ENCODE measurements around the gene ODR4.
"Not testable (repeated sequence)": the region's sequence is repeated elsewhere in the genome, so short reads cannot be mapped to it uniquely, and the experiment has no call there.

Gene ODR4

DNA sequence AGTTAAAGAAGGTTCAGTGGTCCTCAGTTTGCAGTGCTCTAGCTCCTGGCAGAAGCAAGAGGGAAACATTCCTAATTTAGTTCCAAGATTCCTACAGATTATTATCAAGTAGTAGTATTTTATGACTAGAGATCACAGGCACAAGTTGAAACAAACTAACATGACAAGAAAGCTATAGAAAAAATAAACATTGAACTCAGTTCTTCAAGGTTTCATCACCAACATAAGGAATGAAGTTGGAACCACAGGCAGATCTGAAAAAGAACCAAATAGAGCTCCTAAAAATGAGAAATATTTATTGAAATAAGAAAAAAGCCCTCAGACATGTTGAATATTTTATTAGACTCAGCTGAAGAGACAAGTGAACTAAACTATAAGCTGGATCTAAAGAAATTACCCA is 44.7 kb downstream of the ODR4 start:
- FAIRE-seq (no peak), DNase-seq (ENCODE audit: extremely low spot score, insufficient read length, low read depth) (no peak)

DNA sequence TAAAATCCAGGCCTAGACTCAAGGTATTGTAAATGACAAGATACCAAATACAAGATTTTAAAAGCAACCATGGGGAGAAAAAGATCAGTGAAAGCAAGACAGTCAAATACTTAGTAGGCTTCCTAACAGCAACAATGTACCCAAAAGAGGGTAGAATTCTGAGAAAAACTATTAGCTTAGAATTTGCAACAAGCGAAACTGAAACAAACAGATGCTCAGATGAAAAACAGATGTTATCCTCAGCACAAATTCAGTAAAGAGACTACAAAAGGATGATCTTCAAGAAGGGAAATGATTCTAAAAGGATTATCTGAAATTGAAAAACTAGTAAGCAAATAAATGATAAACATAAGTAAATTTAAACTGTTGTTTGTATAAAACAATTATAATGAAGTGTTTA is 45.3 kb downstream of the ODR4 start:
- DNase-seq (ENCODE audit: extremely low spot score, insufficient read length, low read depth) (no peak), FAIRE-seq (peak; percentile 51)

DNA sequence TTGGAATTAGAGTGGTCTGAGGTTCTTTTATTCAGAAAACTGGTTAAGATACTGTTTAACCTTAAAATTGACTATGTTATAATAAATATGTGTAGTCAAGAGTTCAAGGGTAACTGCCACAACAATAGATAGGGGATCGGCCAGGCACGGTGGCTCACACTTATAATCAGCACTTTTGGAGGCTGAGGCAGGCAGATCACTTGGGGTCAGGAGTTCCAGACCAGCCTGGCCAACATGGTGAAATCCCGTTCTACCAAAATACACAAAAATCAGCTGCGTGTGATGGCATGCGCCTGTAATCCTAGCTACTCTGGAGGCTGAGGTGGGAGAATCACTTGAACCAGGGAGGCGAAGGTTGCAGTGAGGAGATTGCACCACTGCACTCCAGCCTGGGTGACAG is 45.8 kb downstream of the ODR4 start:
- no peak for FAIRE-seq
- DNase-seq (ENCODE audit: extremely low spot score, insufficient read length, low read depth), result no peak

DNA sequence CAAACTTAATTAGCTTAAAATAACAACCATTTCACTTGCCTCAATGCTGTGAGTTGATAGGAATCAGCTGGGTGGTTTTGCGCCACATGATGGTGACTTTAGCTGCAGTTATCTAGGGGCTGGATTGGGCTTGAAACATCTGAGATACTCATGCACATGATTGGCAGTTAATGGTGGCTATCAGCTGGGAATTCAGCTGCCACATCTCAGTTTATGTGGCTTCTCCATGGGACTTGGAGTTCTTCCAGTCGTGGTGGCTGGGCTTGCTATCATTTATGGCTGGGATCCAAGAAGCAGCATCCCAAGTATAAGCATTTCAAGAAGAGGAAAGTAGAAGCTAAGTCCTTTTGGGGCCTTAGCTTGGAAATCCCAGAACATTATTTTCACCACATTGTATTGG is 48.9 kb downstream of the ODR4 start:
- no peak for FAIRE-seq
- no peak for DNase-seq (ENCODE audit: extremely low spot score, insufficient read length, low read depth)

DNA sequence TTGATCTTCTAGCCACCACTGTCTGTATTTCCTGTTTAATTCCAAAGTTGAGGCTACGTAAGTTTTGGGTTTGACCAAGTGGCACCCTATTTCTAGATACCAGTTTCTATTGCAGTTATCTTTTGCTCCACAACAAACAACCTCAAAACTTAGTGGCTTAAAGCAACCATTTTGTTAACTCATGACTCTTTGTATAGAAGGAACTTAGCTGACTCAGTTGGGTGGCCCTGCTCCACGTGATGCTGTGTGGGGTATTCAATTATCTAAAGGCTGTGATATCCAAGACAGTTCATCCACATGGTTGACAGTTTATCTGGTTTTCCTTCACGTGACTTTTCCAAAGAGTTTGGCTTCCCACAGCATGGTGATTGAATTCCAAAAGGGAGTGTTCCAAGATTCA is 50.5 kb downstream of the ODR4 start:
- FAIRE-seq (no peak), DNase-seq (ENCODE audit: extremely low spot score, insufficient read length, low read depth) (no peak)

DNA sequence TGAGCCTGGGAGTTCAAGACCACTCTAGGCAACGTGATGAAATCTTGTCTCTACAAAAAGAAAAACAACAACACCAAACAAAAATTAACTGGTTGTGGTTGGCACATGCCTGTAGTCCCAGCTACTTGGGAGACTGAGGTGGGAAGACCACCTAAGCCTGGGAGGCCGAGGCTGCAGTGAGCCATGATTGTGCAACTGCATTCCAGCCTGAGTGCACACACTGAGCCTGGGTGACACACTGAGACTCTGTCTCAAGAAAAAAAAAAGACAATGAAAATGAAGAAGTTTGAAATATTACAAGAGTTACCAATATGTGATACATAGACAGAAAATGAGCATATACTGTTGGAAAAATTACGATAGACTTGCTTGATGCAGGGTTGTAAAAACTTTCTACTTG is 53.4 kb downstream of the ODR4 start:
- FAIRE-seq (no peak), DNase-seq (ENCODE audit: extremely low spot score, insufficient read length, low read depth) (no peak)

DNA sequence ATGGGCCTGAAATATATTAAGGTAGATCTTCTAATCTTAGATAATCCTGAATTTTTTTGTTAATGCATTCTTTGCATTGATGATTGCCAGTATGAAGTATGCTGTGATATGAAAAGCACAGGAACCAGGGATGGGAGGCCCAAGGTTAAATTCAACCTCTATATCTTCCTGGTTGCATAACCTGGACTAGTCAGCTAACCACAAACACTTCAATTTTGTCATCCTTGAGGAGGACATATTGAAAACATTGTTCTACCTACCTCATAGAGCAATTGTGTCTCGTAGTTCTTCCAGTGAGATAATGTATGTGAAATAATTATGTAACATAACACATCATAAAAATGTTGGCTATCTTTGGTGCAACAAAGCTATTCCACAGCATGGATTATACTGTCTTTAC is 59.7 kb downstream of the ODR4 start:
- no peak for FAIRE-seq
- no peak for DNase-seq (ENCODE audit: extremely low spot score, insufficient read length, low read depth)

DNA sequence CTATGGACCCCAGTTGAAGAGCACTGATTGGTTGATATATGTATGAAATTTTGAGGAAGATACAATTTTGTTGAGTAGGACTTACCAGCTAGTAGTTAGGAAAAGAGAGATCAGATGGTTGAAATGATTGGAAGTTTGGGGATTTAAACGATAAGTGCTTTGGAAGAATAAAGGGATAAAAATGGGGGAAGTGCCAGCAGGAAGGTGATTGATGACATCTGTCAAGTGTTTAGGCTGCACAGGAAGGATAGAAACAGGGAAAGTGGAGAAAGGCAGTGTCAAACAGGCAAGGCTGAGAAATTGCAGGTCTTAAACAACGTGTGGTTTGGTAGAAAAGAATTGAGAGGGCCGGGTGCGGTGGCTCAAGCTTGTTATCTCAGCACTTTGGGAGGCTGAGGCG is 62.9 kb downstream of the ODR4 start:
- no peak for FAIRE-seq
- DNase-seq (ENCODE audit: extremely low spot score, insufficient read length, low read depth), result no peak

DNA sequence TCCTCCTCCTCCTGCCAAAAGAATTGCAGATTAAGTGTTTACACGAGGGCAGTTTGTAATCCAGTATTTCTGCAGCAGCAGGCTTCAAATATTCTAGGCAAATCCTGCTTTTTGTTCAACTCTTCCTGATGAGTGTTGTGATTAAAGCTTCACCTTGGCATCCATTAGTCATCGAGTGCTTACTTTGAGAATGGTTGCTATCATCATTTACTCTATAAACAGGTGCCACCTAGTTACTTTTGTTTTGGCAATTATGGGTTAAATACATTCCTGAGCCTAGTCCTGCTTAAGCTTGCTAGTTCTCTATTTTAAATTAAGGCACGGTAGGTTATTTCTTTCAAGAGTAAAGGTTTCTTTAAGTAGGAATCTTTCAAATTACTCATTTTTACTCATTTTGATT is 64.9 kb downstream of the ODR4 start:
- FAIRE-seq (no peak), DNase-seq (ENCODE audit: extremely low spot score, insufficient read length, low read depth) (no peak)

DNA sequence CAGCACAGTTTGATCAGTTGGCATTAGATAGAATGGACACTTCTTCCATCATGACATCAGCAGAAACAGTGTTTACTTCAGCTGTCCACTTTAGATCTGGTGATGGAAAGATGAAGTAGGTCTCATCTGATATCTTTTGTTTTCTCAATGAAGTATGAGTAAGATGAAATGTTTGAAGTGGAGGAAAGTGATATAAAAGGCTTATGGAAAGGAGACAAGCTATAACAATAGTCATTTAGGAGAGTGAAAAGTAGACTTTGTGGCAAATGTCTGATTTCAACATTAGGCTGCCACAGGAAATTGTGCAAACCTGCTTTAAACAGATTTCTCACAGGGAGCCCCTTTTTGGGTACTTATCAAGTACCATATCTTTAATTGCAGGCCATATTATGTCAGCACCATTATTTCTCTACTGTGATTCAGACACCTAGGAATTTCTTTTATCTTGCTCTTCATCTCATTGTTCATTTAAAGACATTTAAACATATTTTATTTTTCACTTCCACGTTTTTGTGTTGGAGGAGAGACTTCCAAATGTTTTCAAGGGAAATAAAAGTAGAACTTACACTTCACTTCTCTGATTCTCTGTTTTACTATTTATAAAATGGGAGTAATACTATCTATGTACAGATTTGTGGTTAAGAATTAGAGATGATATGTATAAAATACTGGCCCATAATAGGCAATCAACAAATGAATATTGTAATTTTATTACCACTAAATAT is 67.2 kb downstream of the ODR4 start:
- no peak for DNase-seq (ENCODE audit: extremely low spot score, insufficient read length, low read depth)
- FAIRE-seq, result no peak

DNA sequence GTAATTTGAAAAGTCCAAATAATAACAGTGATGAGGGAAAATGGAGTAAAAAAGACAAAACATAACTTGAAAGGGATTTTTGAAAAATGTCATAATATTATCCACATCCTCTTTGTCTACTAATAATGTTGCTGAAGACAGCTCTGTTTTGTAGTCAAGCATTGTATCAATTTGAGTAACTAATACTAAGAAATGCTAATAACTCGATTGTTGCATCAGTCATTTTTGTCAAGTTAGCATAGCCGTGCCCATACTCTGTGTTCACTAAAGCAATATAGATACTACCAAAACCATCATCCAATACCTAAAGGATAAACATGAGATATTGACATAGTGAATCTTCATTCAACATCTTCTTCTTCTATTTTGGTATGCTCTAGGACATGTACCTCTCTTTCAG is 68.0 kb downstream of the ODR4 start:
- no peak for DNase-seq (ENCODE audit: extremely low spot score, insufficient read length, low read depth)
- FAIRE-seq, result no peak

DNA sequence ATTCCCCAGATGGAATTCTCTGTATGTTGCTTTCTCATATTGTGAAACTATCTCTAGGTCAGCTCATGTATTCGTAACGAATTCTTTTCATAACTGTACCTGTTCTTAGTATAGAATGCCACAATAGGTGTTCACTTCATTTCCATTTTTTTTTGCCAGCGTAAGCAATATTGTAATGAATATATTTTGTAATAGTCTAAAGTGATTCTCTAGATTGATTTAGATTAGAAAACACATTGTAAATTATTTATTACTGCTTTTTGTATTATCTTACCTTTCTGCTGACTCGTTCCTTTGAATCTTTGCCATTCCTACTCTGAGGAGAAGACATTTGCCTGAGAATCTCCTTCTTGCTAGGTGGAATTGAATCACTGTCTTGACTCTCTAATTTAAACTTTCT is 70.5 kb downstream of the ODR4 start:
- no peak for FAIRE-seq

DNA sequence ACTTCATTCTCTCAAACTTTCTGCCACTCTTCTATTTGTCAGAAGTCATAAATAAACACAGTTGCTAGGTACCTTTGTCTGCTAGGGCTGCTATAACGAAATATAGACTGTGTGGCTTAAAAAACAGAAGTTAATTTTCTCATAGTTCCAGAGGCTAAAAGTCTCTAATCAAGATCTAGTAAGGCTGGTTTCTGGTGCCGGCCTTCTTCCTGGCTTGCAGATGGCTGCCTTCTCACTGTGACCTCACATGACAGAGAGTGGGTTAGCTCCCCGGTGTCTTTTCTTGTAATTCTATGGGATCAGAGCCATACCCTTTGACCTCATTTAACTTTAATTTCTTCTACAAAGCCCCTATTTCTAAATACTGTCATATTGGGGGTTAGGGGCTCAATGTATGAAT is 79.3 kb downstream of the ODR4 start:
- FAIRE-seq, result no peak
- no peak for DNase-seq (ENCODE audit: extremely low spot score, insufficient read length, low read depth)

More for the DNA sequence above, 70.5 kb downstream of the ODR4 start:
- no peak for DNase-seq (ENCODE audit: extremely low spot score, insufficient read length, low read depth)

DNA sequence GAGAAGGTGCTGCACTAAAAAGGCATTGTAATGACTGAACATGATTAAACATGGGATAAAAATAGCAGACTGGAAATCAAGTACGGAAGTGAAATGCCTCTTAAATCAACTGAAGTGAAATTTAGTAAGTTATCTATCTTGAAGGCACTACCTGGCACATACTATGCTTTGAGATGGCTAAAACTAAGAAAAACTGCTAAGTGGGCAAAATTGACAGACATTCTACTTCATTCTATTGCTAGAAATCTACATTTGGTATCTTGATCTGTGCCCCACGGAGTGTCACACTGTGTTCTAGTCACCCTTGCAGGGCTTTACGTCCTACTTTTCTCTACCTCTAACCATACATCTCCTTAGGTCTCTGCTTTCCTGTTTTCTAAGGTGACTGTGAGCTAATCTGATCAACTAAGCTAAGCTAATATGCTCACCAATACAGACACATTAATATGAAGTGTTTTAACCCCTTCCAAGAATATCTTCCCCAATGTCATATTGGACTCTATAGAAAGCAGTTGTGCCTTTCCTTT is 81.2 kb downstream of the ODR4 start:
- FAIRE-seq (no peak), DNase-seq (ENCODE audit: extremely low spot score, insufficient read length, low read depth) (no peak)

DNA sequence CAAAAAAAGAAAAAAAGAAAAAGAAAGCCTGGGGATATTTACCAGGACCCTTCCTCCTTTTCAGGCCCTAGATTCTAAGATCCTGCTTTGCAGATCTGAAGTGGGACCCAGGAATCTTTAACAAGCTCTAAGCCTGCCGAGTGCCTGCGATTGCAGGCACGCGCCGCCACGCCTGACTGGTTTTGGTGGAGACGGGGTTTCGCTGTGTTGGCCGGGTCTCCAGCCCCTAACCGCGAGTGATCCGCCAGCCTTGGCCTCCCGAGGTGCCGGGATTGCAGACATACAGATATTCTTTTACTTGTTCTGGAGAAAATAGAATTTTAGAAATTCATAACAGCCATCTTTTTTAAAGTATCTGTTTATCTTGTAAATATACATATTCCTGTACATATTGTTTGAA is 83.5 kb downstream of the ODR4 start:
- not testable (repeated sequence) for DNase-seq (ENCODE audit: extremely low spot score, insufficient read length, low read depth); FAIRE-seq

DNA sequence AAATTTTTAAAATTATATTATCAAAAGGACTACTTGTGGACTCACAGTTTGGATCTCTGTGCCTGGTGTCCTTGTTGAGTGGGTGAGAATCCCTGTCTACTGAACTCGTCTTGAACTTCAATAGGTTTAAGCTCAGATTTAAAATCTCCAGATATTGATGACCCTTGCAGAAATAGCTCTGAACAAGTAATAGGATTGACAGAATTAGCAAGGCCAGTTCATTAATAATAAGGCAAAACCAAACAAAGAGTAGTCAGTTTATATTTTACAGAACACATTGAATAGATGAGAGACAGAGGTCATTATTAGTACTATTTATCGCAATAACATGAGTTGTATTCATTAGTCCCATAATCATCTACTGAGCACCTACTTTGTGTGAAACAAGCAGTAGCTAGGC is 85.4 kb downstream of the ODR4 start, which contains the start of gene PDC:
TSS of gene PDC (minus strand) at position 101 of the 400 bp plus-strand sequence. CDS start 11,655 bp downstream, outside the sequence.
- DNase-seq (ENCODE audit: extremely low spot score, insufficient read length, low read depth), result no peak
- no peak for FAIRE-seq

DNA sequence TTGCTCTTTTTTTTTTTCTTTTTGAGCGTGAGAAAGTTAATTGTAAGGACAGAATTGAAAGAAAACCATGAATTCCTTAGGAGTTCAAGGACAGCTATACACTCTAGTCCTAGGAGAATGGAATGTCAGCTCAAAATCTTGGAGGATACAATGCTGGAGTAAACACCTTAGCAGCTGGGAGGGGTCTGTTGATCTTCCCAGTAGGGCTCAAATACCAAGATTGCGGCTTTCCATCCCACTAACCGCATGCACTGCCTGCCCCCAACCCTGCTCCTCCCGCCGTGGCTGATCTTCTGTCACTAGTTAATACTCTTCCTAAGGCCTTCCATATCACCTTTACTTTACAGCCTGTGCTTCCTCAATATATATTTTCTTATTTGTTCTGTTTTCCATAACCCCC is 87.9 kb downstream of the ODR4 start:
- FAIRE-seq (no peak), DNase-seq (ENCODE audit: extremely low spot score, insufficient read length, low read depth) (no peak)

DNA sequence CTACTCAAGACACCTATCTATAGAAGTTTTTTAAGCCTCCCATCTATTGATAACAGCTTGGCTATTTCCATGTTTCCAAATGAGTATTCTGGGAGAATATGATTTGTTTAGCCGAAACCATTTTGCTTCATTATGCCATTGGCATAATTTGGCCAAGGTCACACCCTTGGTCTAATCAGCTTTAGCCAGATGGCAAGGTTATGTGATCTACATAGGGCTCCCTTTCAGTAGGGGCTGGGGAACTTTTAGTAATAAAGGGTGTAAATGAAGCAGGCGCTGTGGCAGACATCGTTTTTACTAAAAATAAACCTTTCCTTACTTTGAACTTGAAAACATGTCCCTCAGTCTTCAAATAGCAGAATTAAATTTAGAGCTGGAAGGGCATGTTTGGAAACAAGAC is 88.3 kb downstream of the ODR4 start:
- FAIRE-seq (no peak), DNase-seq (ENCODE audit: extremely low spot score, insufficient read length, low read depth) (no peak)

DNA sequence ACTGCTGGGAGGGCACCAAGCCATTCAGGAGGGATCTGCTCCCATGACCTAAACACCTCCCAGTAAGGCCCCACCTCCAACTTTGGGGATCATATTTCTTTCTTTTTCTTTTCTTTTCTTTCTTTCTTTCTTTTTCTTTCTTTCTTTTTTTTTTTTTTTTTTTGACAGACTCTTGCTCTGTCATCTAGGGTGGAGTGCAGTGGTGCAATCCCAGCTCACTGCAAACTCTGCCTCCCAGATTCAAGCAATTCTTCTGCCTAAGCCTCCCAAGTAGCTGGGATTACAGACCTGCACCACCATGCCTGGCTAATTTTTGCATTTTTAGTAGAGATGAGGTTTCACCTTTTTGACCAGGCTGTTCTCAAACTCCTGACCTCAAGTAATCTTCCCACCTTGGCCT is 89.9 kb downstream of the ODR4 start:
- not testable (repeated sequence) for DNase-seq (ENCODE audit: extremely low spot score, insufficient read length, low read depth); FAIRE-seq

DNA sequence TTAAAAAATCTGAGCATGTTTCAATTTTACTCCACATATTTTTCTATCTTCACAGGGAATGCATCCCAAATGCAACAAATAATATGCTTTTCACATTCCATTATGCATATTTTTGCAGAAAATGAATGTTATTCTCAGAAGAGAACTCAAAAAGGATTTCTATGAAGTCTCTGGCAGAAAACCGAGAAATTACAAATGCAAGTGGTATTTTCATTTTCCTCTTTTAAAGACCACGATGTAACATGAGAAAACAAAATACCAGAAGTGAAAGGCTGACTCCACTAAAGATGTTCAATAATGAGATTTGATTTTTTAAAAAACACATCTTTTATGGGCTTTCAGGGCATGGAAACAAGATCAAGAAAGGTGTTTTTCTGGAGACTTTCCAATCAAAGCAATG is 90.3 kb downstream of the ODR4 start:
- FAIRE-seq (no peak), DNase-seq (ENCODE audit: extremely low spot score, insufficient read length, low read depth) (no peak)
